Measurements from ENCODE around the gene CRABP1. TPM values are rescaled to one million over a fixed set of nuclear protein-coding genes. Genes with fewer than 3 reads are reported as not detected.
A peak's percentile ranks its signal among the peaks of the same experiment; 100 is the strongest.
"Not testable (repeated sequence)": the region's sequence is repeated elsewhere in the genome, so short reads cannot be mapped to it uniquely, and the experiment has no call there.

CRABP1 gene
- total RNA-seq, 1 donor from 2014 or later: not detected

DNA sequence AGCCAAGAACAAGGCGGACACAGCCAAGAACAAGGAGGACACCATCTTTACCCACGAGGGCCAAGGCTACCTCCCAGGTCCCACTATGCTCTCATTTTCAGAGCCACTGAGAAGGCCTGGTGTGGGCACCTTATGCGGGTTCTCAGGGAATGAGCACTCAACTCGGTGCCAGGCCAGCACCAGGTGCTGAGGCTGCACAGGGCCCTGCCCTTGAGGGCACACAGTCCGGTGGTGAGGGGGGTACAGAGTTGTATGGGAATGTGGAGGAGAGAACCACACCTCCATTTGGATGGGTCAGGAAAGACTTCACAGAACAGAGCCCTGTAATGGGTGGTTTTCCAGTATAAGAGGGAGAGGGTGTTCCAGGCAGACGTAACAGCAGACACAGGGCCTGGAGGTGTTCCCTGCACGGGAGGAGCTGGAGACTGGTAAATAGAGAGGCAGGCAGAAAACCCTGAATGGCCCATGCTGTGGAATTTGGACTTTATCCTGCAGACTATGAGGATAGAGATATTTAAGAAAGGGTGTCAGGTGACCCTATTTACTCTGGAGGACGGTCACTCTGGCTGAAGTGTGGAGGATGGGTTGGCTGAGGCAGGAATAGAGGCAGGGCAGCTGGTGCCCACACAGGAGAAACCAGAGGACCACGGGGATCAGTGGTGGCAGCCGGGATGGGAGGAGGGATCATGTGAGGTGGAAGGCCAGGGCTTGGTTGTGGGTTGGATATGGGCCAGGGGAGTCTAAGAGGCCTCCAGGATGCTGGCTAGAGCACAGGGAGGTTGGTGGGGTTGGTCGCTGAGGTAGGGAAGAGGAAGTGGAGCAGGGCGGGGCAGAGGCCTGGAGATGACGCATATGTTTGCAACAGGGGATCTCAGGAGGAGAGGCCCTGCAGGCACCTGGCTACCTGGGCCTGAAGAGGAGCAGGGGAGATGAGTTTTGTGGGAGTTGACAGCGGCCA, 34.6 kb downstream of the CRABP1 start:
- DNase-seq (ENCODE audit: low read depth): peak; percentile 36

DNA sequence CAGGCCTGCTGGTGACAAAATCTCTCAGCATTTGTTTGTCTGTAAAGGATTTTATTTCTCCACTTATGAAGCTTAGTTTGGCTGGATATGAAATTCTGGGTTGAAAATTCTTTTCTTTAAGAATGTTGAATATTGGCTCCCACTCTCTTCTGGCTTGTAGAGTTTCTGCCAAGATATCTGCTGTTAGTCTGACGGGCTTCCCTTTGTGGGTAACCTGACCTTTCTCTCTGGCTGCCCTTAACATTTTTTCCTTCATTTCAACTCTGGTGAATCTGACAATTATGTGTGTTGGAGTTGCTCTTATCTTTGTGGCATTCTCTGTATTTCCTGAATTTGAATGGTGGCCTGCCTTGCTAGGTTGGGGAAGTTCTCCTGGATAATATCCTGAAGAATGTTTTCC, 40.0 kb downstream of the CRABP1 start:
- not testable (repeated sequence) for DNase-seq (ENCODE audit: low read depth)

DNA sequence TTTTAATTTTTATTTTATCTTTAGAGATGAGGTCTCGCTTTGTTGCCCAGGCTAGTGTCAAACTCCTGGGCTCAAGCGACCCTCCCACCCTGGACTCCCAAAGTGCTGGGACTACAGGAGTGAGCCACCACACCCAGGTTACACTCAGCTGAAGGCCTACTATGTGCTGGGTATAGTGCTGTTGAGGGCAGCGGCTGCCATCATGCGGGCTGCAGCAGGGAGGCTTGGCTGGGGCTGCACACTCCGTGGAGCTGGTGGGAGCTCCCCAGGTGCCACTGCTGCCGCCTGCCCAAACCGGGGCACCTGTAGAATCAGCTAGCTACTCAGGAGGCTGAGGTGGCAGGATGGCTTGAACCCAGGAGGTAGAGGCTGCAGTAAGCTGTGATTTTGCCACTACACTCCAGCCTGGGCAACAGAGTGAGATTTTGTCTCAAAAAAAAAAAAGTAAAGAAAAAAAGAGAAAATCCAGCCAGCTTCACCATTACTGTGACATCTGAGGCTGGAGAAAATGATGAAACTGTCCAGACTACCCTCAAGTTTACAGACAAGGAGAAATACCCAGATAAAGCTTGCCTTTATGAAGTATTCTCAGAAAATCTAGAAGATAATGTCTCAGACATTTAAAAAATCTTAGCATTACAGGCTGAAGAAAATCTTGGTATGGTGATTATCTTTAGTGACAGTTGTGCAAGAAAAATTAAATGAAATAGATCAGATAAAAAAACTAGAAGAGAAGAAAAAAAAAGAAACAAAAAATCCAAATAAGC, 42.1 kb downstream of the CRABP1 start:
- DNase-seq (ENCODE audit: low read depth): no peak

DNA sequence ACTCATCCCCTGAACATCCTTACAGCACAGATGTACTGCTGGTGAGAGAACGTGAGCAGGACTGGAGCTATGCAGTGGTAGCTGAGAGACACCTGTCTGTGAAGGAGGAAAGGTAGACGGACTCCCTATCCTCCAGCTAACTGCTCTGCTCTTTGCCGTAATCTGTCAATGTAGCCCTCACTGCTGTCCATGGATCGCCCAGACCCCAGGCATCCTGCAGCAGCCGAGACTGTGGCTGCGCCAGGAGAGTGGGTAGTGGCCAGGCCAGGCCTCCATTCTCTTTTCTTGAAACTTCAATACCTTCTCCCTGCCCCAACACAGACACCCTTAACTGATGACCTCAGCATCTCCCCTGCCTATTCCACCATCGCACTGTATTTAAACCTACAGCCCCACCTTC, 44.5 kb downstream of the CRABP1 start:
- DNase-seq (ENCODE audit: low read depth): no peak

DNA sequence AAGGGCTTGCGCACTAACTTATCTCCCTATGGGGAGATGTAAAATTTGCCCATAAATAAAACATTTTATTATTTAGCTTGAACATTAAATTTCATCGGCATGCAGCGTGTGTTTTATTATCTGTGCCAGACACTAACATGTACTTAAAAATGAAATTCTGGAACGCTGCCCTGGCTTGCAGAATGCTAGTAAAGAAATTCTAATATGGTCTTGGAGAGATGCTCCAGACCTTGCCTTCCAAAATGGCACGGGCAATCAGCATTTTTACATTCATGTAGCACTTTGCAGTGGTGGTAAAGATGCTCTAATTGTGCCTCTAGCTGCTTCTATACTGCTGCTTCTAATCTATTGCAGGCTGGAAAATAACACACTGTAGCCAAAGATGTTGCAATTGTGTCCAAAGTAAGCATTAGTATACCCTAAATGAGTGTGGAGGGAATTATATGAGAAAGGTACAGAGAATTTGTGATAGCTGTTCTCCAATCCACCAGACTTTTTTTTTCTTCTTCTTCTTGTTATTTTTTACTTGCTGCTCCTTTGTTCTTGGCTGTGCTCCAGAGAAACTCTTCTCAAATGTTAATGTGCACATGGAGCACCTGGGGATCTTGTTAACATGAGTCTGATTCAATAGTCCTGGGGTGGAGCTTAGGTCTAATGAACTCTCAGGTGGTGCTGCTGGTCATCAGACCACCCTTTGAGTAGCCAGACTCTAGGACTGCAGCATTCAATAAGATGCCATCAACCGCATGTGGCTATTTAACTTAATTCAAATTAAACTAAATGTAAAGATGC, 47.3 kb downstream of the CRABP1 start:
- no peak for DNase-seq (ENCODE audit: low read depth)

DNA sequence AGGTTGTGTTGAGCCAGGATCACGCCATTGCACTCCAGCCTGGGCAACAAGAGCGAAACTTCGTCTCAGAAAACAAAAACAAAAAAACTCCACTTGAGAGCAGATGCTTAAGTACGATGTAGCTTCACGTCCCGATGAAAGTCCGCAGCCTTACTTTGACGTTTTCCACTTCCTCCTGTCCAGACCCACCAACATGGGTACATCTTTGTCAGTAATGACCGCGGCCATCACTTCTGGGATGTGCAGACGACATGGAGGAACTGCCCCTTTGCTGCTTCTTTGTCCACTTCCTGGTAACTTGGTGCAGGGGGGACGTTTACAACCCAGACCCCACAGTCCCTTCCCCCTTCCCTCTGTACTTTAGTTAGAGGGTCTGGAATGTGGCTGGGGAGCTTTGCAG, 48.7 kb downstream of the CRABP1 start:
- DNase-seq (ENCODE audit: low read depth): no peak

DNA sequence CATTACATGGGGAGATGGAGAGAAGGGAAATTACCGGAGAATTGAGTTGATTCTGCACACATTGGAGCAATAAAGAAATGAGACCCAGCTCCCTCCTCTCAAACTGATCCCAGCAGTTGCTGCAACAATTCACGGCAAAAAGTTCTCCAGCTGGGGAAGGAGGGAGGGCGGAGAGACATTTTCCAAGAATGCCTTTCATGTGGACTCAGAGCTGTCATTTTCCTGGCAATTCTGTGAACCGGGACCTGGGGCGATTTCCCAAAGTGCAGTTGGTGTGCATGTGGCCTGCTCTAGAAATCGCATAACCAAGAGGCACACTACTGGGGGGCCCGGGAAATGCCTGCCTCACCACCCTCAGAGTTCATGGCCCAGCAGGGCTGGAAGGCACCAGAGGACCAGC, 49.2 kb downstream of the CRABP1 start:
- DNase-seq (ENCODE audit: low read depth): no peak

DNA sequence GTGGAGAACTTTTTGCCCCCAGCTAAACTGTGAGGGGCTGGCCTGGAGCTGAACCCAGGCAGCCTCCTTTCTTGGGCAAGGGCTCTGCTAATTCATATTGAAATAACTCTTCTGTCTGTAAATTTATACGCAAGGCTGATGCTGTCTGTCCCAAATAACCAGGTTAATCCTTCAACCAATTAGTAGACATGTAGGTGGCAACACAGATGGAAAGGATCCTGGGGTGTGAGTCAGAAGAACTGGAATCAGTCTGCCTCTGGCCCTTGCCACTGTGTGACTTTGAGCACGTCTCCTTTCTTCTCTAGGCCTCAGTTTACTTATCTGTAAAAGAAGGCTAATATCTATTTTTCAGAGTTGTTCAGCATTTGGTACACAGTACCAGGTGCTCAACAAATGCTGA, 49.6 kb downstream of the CRABP1 start:
- DNase-seq (ENCODE audit: low read depth): no peak

DNA sequence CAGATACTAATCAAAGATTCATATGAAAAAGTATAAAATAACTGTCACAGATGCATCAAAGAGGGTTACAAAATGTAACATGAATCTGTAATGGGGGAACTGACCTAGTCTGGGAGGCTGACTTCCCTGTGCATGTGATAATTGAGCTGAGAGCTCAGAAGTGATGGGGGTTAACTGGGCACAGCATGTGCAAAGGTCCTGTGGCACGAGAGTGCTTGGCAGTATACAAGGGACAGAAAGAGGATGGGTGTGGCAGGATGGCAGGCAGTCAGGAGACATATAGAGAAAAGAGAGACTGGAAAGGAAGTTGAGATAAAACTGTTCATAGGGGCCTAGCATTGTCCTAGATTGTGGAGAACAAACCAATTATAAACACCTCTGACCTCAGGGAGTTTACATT, 50.1 kb downstream of the CRABP1 start:
- no peak for DNase-seq (ENCODE audit: low read depth)

DNA sequence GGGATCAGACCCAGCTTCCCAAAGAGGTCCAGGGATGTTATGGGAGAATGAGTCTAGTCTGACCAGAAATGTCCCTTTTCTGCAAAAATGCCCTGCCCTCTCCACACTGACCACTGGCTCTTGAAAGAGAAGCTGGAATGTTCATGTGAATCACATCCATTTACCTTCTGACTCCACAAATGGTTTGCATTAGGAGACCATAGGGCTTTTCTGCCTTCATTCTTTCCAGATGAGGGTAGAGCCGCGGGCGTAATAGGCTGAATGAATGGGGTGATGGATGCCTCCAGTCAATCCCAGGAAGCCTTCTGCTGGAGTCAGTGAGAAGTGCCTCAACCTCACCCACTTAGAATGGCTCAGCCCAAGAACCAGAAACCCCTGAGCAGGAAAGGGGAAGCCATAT, 50.7 kb downstream of the CRABP1 start:
- no peak for DNase-seq (ENCODE audit: low read depth)

DNA sequence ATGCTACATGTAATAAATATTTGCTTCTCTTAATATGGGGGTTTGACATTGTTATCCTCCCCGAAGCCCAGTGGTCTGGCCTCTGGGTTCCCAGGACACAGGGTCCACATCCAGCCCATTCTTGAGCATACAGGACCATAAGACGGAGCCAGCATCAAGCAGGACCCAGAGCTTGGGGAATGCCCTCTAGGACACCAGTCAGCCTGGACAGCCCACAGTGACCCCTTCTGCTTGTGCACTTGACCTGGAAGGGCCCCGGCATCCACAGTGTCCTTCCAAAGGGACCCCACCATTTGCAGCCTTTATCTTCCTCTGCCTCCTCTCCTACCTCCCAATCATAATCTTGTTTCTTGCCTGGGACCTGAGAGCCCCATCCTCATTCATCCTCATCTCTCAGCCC, 51.6 kb downstream of the CRABP1 start:
- DNase-seq (ENCODE audit: low read depth): no peak

DNA sequence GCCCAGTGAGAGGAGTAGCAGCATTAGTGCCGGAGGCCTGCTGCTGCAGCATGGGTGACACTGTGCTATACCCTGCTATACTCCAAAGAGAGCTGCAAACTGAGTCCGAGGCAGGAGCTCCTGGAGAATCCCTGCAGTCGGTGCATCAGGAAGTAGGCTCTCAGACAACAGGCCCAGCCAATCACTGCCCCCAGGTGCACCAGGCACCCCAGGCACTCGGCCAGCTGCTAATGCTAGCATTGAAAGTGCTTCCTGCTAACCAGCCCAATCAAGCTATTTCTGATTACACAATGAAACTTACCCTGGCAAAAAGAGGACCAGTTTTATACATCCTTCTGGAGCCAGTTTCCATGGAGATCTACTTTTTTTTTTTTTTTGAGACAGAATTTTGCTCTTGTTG, 52.3 kb downstream of the CRABP1 start:
- no peak for DNase-seq (ENCODE audit: low read depth)

DNA sequence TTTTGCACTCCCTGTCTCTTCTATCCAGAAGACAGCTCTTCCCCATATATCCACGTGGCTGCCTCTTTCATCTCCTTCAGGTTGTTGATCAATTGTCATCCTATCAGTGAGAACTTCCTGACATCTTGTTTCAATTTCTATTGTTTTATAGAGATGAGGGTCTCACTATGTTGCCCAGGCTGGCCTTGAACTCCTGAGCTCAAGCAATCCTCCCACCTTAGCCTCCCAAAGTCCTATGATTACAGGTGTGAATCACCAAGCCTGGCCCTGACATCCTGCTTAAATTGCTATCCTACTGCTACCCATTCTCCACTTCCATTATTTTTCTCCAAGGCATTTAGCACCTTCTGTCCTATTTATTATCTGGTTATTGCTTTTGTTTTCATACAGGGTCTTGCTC, 53.0 kb downstream of the CRABP1 start:
- no peak for DNase-seq (ENCODE audit: low read depth)

DNA sequence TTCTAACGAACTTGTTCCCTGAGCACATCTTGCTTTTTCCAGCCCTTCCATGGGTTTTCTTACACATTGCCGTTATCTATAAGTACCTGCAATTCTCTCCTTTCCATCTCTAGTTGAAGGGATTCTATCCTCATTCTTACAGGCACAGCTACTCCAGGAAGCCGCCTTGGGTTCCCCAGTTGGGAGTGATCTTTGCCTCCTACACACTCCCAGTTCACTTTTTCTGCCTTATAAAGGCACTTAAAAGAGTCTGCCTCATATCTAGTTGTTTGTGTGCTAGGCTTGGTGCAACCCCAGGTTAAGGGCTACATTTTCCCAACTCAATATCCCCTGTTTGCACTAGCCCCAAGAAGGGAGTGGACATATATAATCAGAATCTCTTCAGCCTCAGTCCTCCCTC, 53.9 kb downstream of the CRABP1 start:
- DNase-seq (ENCODE audit: low read depth): no peak

DNA sequence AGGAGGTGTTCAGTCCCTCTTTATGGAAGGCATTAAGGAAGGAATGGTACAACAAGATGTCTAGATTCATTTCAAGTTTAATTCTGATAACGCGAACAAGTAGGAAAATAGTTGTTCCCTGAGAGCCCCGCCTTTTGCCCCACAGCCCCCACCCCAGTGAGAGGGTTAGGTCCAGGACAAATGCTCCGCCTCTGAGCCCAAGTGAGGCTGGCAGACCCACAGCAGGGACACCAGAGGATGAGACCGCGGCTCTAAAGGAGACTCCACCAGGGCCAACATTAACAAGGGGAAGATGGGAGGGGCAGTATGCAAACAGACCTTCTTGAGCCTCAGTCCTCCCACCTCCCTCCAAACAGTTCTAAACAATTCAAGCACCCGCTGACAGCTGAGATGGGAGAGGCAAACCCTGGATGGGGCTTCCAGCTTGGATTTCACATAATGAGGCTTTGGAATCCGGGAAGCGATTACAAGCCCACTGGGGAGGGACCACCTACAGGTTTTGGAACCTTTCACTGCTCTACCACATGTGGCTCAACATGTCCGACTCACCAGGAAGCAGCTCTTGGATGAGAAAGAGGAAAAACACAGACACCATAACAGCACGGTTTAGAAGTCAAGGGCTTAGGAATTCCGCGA, 54.9 kb downstream of the CRABP1 start:
- no peak for DNase-seq (ENCODE audit: low read depth)

DNA sequence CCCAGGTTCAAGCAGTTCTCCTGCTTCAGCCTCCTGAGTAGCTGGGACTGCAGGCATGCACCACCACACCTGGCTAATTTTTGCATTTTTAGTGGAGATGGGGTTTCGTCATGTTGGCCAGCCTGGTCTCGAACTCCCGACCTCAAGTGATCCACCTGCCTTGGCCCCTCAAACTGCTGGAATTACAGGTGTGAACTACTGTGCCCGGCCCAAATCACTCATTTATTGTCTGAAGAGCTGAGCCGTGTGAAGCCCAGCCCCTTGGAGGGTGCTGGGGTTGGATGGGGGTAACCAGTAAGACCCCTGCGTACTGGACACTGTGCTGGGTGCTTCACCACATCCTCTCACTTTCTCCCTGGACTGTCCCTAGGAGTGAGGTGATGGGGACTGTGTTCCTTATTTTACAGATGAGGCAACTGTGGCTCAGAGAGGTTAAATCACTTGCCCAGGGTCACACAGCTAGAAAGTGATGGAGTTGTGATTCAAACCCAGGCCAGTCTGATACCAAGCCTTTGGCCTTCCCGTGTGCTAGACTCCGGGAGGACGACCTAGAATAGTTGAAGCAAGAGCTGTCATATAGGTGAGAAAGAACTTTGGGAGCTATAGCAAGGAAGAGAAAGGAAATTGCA, 56.1 kb downstream of the CRABP1 start:
- no peak for DNase-seq (ENCODE audit: low read depth)

DNA sequence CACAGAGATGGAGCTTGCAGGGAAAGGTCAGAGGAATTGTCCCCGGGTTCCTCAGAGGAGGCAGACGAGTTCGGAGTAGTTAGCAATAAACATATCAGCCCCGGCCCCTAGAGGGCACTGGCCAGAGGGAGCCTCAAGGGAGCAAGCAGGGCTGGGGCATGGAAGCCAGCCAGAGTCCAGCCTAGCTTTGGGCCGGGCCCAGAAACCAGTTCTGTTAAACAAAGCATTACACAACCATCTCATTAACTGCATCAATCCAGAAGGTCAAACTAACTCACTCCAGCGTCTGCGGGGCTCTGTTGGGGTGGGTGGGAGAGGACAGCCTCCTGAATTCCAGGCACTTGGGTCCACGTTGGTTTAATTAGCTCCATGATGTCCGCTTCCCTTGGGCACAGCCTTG, 56.8 kb downstream of the CRABP1 start:
- DNase-seq (ENCODE audit: low read depth): peak; percentile 32

DNA sequence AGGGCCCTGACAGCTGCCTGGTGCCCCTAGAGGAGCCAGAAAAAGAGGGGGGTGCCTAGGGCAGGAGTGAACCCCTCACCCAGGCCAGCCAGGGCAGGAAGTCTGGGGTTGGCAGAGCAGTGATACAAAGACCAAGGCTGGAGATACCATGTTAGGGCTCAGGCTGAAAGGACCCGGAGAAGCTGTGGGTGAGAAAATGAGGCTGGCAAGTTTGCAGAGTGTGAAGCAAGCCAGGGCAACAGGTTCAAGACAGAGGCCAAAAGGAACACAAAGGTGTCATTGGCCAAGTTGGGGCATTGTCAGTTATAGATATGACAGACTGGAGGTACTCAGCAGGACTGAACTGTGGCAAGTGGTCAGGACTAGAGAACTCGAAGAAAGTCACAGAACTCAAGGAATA, 57.2 kb downstream of the CRABP1 start:
- no peak for DNase-seq (ENCODE audit: low read depth)
